HG03521 (cell line): Measurements from ENCODE around the gene CPZ.
"Not testable (repeated sequence)": the region's sequence is repeated elsewhere in the genome, so short reads cannot be mapped to it uniquely, and the experiment has no call there.

Experiments used
- ATAC-seq: cut with Tn5 transposase; IDR thresholded peaks from one replicate; pipeline ENCODE4 v1.9.1; 2021; ENCODE audit warnings: mild to moderate bottlenecking, moderate library complexity; ENCODE audit not compliant: unreplicated experiment

CPZ gene

DNA sequence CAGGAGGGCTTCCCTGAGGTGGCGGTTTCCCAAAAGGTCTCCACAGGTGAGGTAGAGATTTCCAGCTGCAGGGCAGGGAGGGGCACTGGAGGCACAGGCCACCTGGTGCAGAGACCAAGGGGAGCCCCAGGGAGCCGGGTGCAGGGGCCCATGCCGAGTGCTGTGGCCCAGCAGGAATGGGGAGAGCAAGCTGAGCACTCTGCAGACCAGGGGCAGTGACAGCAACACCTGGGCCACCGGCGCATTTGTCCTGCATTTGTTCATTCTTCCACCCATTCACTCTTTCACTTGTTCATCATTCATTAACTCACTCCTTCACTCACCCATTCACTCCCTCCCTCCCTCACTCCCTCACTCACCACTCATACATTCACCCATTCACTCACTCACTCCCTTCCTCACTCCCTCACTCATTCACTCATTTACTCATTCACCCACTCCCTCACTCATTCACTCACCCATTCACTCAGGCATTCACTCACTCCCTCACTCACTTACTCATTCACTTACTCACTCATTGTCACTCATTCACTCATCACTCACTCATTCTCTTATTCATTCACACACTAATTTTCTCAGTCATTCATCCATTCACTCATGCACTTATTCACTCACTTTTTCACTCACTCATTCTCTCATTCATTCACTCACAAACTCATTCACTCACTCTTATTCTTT, 16.3 kb downstream of the CPZ start:
- ATAC-seq: no peak

- ATAC-seq: no peak
These were observed 16.8 kb downstream of the CPZ start for GRCh38 chr4:8609406-8609805.

DNA sequence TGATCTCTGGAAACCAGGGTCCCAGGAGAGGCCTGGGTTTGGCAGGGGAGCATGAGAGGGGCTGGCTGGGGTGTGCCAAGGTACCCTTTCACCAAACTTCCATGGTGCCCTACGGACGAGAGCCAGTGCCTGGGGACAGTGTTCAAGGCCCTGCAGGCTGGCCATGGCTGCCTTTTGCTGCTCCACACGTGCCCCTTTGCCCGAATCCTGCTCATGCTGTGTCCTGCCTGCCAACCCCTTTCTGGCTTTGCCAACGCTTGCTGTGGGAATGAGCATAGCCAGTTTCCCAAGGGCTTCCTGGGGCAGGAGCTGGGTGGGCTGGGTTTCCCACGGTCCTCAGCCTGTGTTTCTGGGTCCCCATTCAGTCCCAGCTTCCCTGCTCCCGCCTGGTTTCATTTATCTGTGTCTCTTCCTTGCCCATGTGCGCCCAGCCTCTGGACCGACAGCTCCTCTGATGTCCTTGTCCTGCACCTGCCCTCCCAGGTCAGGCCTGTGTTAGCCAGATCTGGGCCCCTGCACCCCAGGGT, 17.3 kb downstream of the CPZ start:
- no peak for ATAC-seq

GRCh38 chr4:8610858-8611616, 18.5 kb downstream of the CPZ start:
- ATAC-seq: no peak

DNA sequence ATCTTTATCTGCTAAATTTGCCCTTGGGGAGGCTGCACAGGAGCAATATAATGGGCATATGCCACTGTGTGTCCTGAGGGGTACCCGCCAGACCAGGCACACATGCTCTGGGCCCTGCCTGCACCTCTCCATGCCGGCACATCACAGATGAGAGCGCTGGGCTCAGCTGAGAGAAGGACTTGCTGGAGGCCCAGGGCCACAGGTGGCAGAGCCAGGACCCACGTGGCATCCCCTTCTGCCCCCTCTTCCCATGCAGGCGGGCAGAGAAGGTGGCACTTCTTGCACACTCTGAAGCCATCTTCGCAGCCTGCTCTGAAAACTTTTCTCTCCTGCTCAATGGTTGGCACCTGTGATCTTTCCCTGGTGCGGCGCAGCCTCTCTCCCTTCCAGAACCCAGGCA, 20.1 kb downstream of the CPZ start:
- ATAC-seq: no peak

- ATAC-seq: no peak
These were observed 21.1 kb downstream of the CPZ start for GRCh38 chr4:8613421-8614364.

- no peak for ATAC-seq
These were observed 22.0 kb downstream of the CPZ start for GRCh38 chr4:8614365-8615193.

DNA sequence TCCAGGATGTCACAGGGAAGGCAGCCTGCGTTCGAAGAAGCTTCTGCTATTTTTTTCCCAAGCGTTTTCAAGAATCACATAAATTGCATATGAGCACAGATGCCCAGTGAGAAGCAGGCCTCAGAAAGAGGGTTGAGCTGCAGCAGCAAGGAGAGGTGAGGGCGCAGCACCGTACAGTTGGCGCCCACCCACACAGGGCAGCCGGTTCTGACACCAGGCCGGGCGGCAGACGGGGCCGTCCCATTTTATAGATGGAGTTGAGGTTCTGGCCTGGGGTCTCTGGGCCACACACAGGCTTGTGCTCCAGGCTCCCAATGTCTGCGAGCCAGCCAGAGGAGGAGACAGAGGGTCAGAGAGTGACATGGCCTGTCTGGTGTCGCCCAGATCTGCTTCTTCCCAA, 22.8 kb downstream of the CPZ start:
- no peak for ATAC-seq

GRCh38 chr4:8615921-8616787, 23.6 kb downstream of the CPZ start:
- no peak for ATAC-seq

DNA sequence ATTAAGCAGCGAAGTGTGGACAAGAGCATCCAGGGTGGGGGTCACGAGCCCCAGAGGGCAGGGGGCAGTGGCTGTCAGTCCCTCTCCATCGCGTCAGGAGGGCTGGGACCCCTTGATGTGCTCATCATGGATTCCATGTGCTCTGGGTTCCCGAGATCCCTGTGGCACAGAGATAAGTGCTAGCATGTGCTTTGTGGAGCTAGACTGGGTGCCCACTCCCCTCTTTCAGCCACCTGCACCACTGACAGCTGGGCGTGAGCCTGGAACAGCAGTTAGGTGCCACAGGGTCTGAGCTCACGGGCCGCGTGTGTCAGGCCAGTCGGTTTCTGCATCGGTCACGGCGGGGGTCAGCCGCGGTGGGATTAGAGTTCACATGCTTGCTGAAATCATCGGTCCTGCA, 24.3 kb downstream of the CPZ start:
- no peak for ATAC-seq

GRCh38 chr4:8617486-8618040, 25.0 kb downstream of the CPZ start:
- no peak for ATAC-seq

GRCh38 chr4:8618421-8618820, 25.9 kb downstream of the CPZ start:
- no peak for ATAC-seq

- no peak for ATAC-seq
These were observed 26.6 kb downstream of the CPZ start for GRCh38 chr4:8618961-8619720.

DNA sequence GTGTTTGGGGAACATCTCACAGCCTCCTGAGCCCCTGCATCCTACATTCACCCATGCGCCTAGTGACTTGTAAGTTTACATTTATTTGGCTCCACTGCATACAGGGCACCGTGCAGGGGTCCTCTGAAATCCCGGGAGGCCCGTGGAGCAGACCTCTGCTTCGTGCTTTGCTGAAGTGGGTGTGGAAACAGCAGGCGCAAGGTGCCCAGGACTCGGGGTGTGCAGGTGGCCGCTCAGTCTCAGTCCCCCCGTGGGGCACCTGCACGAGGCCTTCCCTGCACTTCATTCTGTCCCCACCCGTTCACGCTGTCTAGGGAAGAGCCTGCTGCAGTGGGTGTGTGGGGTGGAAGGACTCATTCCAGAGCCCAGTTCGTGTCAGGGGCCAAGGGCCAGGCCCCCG, 28.6 kb downstream of the CPZ start:
- not testable (repeated sequence) for ATAC-seq

DNA sequence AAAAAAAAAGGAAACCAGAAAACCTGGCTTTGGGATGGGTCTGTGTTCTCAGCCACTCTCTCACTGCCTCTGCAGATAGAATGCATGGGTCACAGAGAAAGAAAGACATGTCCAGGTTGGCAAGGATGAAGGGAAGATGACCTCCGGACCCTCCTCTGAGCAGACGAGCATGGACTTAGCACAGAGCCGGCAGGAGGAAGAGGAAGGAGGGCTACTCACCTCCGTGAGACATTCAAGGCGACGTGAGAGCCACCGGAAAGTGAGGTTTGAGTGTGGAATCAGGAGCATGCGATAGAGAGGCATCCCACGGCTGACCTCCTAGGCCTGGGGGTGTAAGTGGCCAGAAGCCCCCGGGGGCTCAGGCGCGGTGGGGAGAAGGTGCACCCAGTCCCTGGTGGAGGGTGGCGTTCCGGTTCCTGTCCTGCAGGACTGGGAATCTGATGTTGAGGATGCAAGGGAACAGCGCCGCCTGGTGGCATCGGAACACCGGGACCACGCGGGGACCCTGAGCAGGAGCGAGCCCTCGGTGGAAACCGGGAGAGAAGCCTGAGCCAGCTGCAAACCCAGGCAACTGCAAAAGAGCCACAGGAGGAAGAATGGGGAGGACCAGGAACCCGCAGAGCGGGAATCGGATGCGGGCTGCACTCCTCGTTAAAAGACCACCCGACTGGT, 32.2 kb downstream of the CPZ start:
- ATAC-seq: not testable (repeated sequence)

- not testable (repeated sequence) for ATAC-seq
These were observed 37.8 kb downstream of the CPZ start for GRCh38 chr4:8630240-8630905.

GRCh38 chr4:8631896-8632295, 39.3 kb downstream of the CPZ start:
- ATAC-seq: not testable (repeated sequence)
